OCI-LY3 (cell line): ENCODE measurements around the gene TBCCD1.

ENCODE experiments used
- H2AFZ ChIP-seq: fragments of 200-600, 300-600 bp; shearing (Covaris generic); 2 replicates; pipeline ENCODE4 v1.6.0; 2014; ENCODE audit warnings: antibody characterized with exemption, low read depth, low read length
- H3K27ac ChIP-seq: fragments of 200-600, 300-600 bp; sonication (generic); 2 replicates; pipeline ENCODE4 v1.5.1; 2014; ENCODE audit warnings: mild to moderate bottlenecking, low read length, moderate library complexity, mixed read lengths
- H3K27me3 ChIP-seq: fragments of 200-600, 300-600 bp; sonication (generic); 2 replicates; pipeline ENCODE4 v1.6.1; 2014; ENCODE audit warnings: low read depth, low read length, mixed read lengths
- H3K36me3 ChIP-seq: fragments of 200-600, 300-600 bp; sonication (generic); replicated peaks from 2 replicates; pipeline ENCODE3; 2014; ENCODE audit warnings: low read depth, low read length, mixed read lengths
- H3K4me1 ChIP-seq: fragments of 300-600, 200-600 bp; sonication (generic); 2 replicates; pipeline ENCODE4 v1.6.1; 2014; ENCODE audit warnings: low read length, mixed read lengths
- H3K4me2 ChIP-seq: fragments of 200-600, 300-600 bp; sonication (generic); 2 replicates; pipeline ENCODE4 v1.6.1; 2014; ENCODE audit warnings: low read length, mixed read lengths
- H3K4me3 ChIP-seq: fragments of 300-600, 200-600 bp; sonication (generic); 2 replicates; pipeline ENCODE4 v1.5.1; 2014; ENCODE audit warnings: antibody characterized with exemption, mild to moderate bottlenecking, low read length, moderate library complexity
- H3K79me2 ChIP-seq: fragments of 300-600, 200-600 bp; shearing (Covaris generic); 2 replicates; pipeline ENCODE4 v1.6.1; 2014; ENCODE audit warnings: mild to moderate bottlenecking, low read length, mixed read lengths
- H3K9ac ChIP-seq: fragments of 300-600, 200-600 bp; shearing (Covaris generic); 2 replicates; pipeline ENCODE4 v1.6.0; 2014; ENCODE audit warnings: mild to moderate bottlenecking, low read length, moderate library complexity
- H3K9me3 ChIP-seq: fragments of 200-600, 300-600 bp; shearing (Covaris generic); 2 replicates; pipeline ENCODE4 v1.6.1; 2014; ENCODE audit warnings: low read length, mixed read lengths; ENCODE audit not compliant: insufficient read depth
- H4K20me1 ChIP-seq: fragments of 200-600, 300-600 bp; sonication (generic); 2 replicates; pipeline ENCODE4 v1.6.1; 2016; ENCODE audit warnings: low read length, mixed read lengths; ENCODE audit not compliant: insufficient read depth
- CTCF ChIP-seq: fragments of 200-600, 300-600 bp; sonication (generic); IDR thresholded peaks from 2 replicates; pipeline ENCODE4 v1.5.1; 2014; ENCODE audit warnings: antibody characterized with exemption, low read length, low read depth
- EZH2phosphoT487 ChIP-seq: fragments of 200-600 bp; shearing (Covaris generic); IDR thresholded peaks from 2 replicates; pipeline ENCODE4 v1.6.1; 2018; ENCODE audit warnings: antibody characterized with exemption, mixed run types, low read depth

Gene TBCCD1

GRCh38 chr3:186580785-186581184 is 13.6 kb upstream of the TBCCD1 start:
- Histone ChIP-seq H2AFZ (no peak overlapping the region), H3K9ac (no peak overlapping the region), H3K9me3 (no peaks in the 10 kb centered on the region), H3K27me3 (no peaks in the 10 kb centered on the region), H3K4me1 (no peaks in the 10 kb centered on the region), H3K79me2 (peaks cover 7% of the 10 kb centered on the region; the same call in 1 of the 2 replicates), H3K4me3 (no peak overlapping the region), H3K36me3 (peaks cover 88% of the 10 kb centered on the region), H3K27ac (no peak overlapping the region), H3K4me2 (no peak overlapping the region), H4K20me1 (no peaks in the 10 kb centered on the region)
- TF ChIP-seq CTCF, result no peak
- no peak for TF ChIP-seq EZH2phosphoT487

- no peaks in the 10 kb centered on the region for H4K20me1 ChIP-seq
- H3K4me1 ChIP-seq, result no peaks in the 10 kb centered on the region
- no peak overlapping the region for H3K4me3 ChIP-seq
- no peaks in the 10 kb centered on the region for H3K9me3 ChIP-seq
- no peak overlapping the region for H3K4me2 ChIP-seq
- H3K27ac ChIP-seq, result no peak overlapping the region
- H2AFZ ChIP-seq, result no peak overlapping the region
- H3K9ac ChIP-seq, result no peak overlapping the region
- no peaks in the 10 kb centered on the region for H3K27me3 ChIP-seq
- H3K79me2 ChIP-seq, result peaks cover 13% of the 10 kb centered on the region
- no peak for TF ChIP-seq CTCF
- no peak for TF ChIP-seq EZH2phosphoT487
- peaks cover 74% of the 10 kb centered on the region for H3K36me3 ChIP-seq
These were observed 10.4 kb upstream of the TBCCD1 start for GRCh38 chr3:186577521-186577920.

GRCh38 chr3:186571644-186572013 is 4.5 kb upstream of the TBCCD1 start:
- H3K79me2 ChIP-seq, result peaks cover 51% of the 10 kb centered on the region
- H3K4me3 ChIP-seq, result peak overlapping the region; percentile 83
- H3K36me3 ChIP-seq, result peaks cover 30% of the 10 kb centered on the region

GRCh38 chr3:186570941-186571643 is 4.0 kb upstream of the TBCCD1 start:
- Histone ChIP-seq H3K9me3 (no peaks in the 10 kb centered on the region), H3K36me3 (peaks cover 25% of the 10 kb centered on the region), H3K79me2 (peaks cover 57% of the 10 kb centered on the region), H3K4me2 (peak overlapping the region; percentile 95), H4K20me1 (no peaks in the 10 kb centered on the region), H3K27ac (peak overlapping the region; percentile 28), H3K4me3 (peak overlapping the region; percentile 83), H2AFZ (peak overlapping the region; percentile 21; the same call in 1 of the 2 replicates), H3K27me3 (no peaks in the 10 kb centered on the region), H3K4me1 (peaks cover 18% of the 10 kb centered on the region), H3K9ac (peak overlapping the region; percentile 69)
- no peak for TF ChIP-seq EZH2phosphoT487
- no peak for TF ChIP-seq CTCF

More at GRCh38 chr3:186571644-186572013, 4.5 kb upstream of the TBCCD1 start:
- Histone ChIP-seq H3K27me3 (no peaks in the 10 kb centered on the region), H3K4me1 (peaks cover 15% of the 10 kb centered on the region), H3K4me2 (peak overlapping the region; percentile 95), H3K27ac (peak overlapping the region; percentile 28), H4K20me1 (no peaks in the 10 kb centered on the region), H3K9me3 (no peaks in the 10 kb centered on the region), H3K9ac (peak overlapping the region; percentile 69), H2AFZ (no peak overlapping the region)
- TF ChIP-seq EZH2phosphoT487 (no peak), CTCF (no peak)
